Neutrophil (primary cell): ENCODE data around the gene TRPV5.

ENCODE experiments used
- H3K27ac ChIP-seq: fragments of 200-600 bp; sonication (generic); 2 replicates; pipeline ENCODE4 v1.5.1; 2016; ENCODE audit warnings: mild to moderate bottlenecking, moderate library complexity
- H3K27me3 ChIP-seq: fragments of 200-600 bp; sonication (generic); 2 replicates; pipeline ENCODE4 v1.6.0; 2016; ENCODE audit warnings: mild to moderate bottlenecking
- H3K36me3 ChIP-seq: fragments of 200-600 bp; sonication (generic); 2 replicates; pipeline ENCODE4 v1.5.1; 2017
- H3K4me1 ChIP-seq, 2 experiments: fragments of 200-600 bp in 1 of 2; sonication (generic) in 1 of 2; 1 replicate in 1 of 2; 2 replicates in 1 of 2; pipeline versions ENCODE4 v1.5.1 to v1.6.1; 2013 to 2016; ENCODE audit warnings: low read depth in 1 of 2, low read length in 1 of 2, mild to moderate bottlenecking in 1 of 2, moderate library complexity in 1 of 2; ENCODE audit not compliant: control insufficient read depth in 1 of 2, insufficient read depth in 1 of 2
- H3K4me3 ChIP-seq, 2 experiments: fragments of 200-600 bp in 1 of 2; sonication (generic) in 1 of 2; 1 replicate in 1 of 2; 2 replicates in 1 of 2; pipeline ENCODE4 v1.5.1; 2013 to 2016; ENCODE audit warnings: low read depth in 1 of 2, low read length in 1 of 2, mild to moderate bottlenecking in 1 of 2, moderate library complexity in 1 of 2
- H3K9me3 ChIP-seq: fragments of 200-600 bp; sonication (generic); 2 replicates; pipeline ENCODE4 v1.5.1; 2016
- CTCF ChIP-seq: fragments of 200-600 bp; sonication (generic); IDR thresholded peaks from 2 replicates; pipeline ENCODE4 v1.5.1; 2016; ENCODE audit warnings: antibody characterized with exemption

Gene TRPV5

GRCh38 chr7:142875456-142875855 is 58.1 kb downstream of the TRPV5 start:
- no peaks in the 10 kb centered on the region for H3K27me3 ChIP-seq
- no peak for TF ChIP-seq CTCF

GRCh38 chr7:142874837-142875236 is 58.7 kb downstream of the TRPV5 start:
- no peak for TF ChIP-seq CTCF
- Histone ChIP-seq H3K27ac (no peak overlapping the region), H3K4me1 (no peaks in the 10 kb centered on the region), H3K36me3 (peaks cover 10% of the 10 kb centered on the region), H3K9me3 (no peaks in the 10 kb centered on the region), H3K27me3 (no peaks in the 10 kb centered on the region), H3K4me3 (no peak overlapping the region)

More at GRCh38 chr7:142875456-142875855, 58.1 kb downstream of the TRPV5 start:
- Histone ChIP-seq H3K9me3 (no peaks in the 10 kb centered on the region), H3K4me1 (no peaks in the 10 kb centered on the region), H3K27ac (no peak overlapping the region), H3K4me3 (no peak overlapping the region), H3K36me3 (peaks cover 9% of the 10 kb centered on the region)

- H3K36me3 ChIP-seq, result peaks cover 10% of the 10 kb centered on the region
- no peak for TF ChIP-seq CTCF
- no peaks in the 10 kb centered on the region for H3K4me1 ChIP-seq
- no peak overlapping the region for H3K27ac ChIP-seq
- H3K4me3 ChIP-seq, result no peak overlapping the region
- no peaks in the 10 kb centered on the region for H3K9me3 ChIP-seq
- no peaks in the 10 kb centered on the region for H3K27me3 ChIP-seq
Measured at GRCh38 chr7:142874409-142874808, 59.1 kb downstream of the TRPV5 start.

- Histone ChIP-seq H3K4me3 (no peak overlapping the region), H3K4me1 (no peaks in the 10 kb centered on the region), H3K9me3 (no peaks in the 10 kb centered on the region), H3K27ac (no peak overlapping the region), H3K36me3 (peaks cover 12% of the 10 kb centered on the region), H3K27me3 (no peaks in the 10 kb centered on the region)
- no peak for TF ChIP-seq CTCF
Measured at GRCh38 chr7:142873871-142874270, 59.7 kb downstream of the TRPV5 start.

- no peaks in the 10 kb centered on the region for H3K27me3 ChIP-seq
- no peak overlapping the region for H3K27ac ChIP-seq
- H3K9me3 ChIP-seq, result no peaks in the 10 kb centered on the region
- H3K4me1 ChIP-seq, result no peaks in the 10 kb centered on the region
- H3K36me3 ChIP-seq, result peaks cover 17% of the 10 kb centered on the region
- no peak overlapping the region for H3K4me3 ChIP-seq
- peak; percentile 63 for TF ChIP-seq CTCF
Measured at GRCh38 chr7:142873281-142873784, 60.2 kb downstream of the TRPV5 start.
